GM10248 (cell line): ENCODE measurements around the gene TOPBP1.

ENCODE experiments used
- CTCF ChIA-PET: fragments of 300-600 bp; sonication (Branson Sonifier 250); formaldehyde crosslinking; extraction: SDS; loops from one replicate; lab custom pipeline; 2021; ENCODE audit warnings: antibody characterized with exemption; lab: Yijun Ruan, JAX
- POLR2A ChIA-PET: fragments of 350-650 bp; sonication (Branson Sonifier 250); formaldehyde crosslinking; extraction: SDS; loops from one replicate; lab custom pipeline; 2020; ENCODE audit warnings: antibody characterized with exemption; lab: Yijun Ruan, JAX
- DNase-seq: peaks from one replicate; pipeline ENCODE4 v3.0.0; 2012; ENCODE audit errors: extremely low spot score
- TF ChIP-seq, protein P1 (sequence below): IDR thresholded peaks from 2 replicates; pipeline ENCODE4 v1.5.1; 2012; ENCODE audit warnings: mild to moderate bottlenecking, low read depth; ENCODE audit errors: extremely low read depth, missing control alignments, control extremely low read depth

The TOPBP1 gene

DNA sequence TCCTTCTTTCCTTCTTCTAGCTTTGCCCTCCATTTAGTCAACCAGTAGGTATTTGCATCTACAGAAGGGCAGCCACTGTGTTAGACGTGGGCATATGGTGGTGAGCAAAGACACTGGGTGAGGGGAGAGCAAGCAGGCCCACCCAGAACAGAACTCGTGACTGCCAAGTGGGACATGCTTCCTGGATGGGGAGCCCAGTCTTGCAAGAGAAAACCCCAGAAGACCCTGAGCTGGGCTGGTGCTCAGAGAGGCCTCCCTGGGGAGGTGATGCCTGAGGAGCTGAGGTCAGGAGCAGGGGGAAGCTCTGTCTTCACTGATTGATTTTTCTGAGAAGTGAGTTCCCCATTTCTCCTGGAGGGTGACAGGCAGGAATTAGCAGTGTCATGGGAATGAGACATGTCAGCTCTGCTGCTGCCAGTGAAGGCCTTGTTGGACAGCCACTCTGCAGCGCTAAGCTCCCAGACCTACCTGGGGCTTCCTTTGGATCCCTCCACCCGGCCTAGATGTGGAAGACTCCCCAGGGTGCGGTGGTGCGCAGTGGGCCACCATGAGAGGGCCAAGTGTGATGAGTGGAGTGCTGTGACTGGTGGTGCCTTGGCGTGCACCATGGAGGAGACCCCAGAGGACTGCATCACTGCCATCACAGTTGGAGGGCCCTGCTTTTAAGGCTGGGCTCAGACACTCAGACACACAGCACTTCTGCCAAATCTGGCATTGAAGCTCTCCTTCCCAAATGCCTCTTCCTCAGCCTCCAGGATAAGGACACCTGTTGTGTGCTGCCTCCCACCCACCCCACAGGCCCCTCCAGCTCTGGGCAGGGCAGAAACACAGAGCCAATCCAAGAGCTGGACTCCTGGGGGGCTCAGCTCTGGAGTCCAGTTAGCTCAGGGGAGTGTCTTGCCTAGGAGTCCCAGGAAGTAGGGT, 40.0 kb upstream of the TOPBP1 start:
- CTCF ChIA-PET = interaction anchor here (1.5 kb wide), 1 partner anchor 10 kb away, joined by 3 read pairs; no protein-coding TSS in a partner anchor
- TF ChIP-seq, protein P1, sequence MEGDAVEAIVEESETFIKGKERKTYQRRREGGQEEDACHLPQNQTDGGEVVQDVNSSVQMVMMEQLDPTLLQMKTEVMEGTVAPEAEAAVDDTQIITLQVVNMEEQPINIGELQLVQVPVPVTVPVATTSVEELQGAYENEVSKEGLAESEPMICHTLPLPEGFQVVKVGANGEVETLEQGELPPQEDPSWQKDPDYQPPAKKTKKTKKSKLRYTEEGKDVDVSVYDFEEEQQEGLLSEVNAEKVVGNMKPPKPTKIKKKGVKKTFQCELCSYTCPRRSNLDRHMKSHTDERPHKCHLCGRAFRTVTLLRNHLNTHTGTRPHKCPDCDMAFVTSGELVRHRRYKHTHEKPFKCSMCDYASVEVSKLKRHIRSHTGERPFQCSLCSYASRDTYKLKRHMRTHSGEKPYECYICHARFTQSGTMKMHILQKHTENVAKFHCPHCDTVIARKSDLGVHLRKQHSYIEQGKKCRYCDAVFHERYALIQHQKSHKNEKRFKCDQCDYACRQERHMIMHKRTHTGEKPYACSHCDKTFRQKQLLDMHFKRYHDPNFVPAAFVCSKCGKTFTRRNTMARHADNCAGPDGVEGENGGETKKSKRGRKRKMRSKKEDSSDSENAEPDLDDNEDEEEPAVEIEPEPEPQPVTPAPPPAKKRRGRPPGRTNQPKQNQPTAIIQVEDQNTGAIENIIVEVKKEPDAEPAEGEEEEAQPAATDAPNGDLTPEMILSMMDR = no peak
- no peak for DNase-seq
- POLR2A ChIA-PET = no interaction called here

DNA sequence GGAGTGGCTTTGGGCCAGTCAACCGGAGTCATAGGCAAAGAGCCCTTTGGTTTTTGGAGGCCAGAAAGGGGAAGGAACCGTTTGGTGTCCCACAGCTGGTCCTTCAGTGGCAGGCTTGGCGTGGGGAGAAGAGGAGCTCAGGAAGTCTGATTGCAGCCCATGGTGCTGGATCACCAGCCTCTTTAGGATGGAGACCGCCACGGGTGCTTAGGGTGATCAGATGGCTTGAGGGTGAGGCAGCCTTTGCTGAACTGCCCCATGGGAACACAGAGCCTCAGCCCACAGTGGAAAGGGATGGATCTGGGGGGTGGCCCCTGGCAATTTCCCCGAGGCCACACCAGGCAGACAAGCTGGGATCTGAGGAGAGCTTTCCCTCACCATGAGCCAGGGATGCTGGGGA, 38.6 kb upstream of the TOPBP1 start:
- no peak for DNase-seq
- POLR2A ChIA-PET = no interaction called here
- CTCF ChIA-PET = interaction anchor here (1.0 to 1.5 kb wide), 2 partner anchors 10 to 11 kb away, joined by 3 read pairs; no protein-coding TSS in a partner anchor
- TF ChIP-seq, protein P1 = no peak

DNA sequence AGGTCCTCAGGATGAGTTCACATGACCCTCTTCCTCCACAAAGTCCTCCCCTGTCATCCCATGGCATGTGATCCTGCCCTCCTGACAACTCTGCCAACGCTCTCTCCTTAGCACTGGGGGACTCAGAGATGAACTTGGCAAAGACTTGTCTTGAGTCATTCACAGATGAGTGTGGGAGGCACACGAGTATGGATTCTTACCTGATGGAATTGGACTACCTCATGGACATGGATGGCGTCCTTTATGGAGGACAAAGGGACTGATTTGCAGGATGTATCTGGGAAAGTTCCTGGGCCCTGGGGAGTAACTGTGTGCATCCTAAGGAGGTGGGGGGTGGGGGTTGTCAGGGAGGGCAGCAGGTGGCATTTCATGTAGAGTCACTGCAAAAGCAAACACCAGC, 38.2 kb upstream of the TOPBP1 start:
- CTCF ChIA-PET = interaction anchor here (1.5 kb wide), 1 partner anchor 12 kb away, joined by 3 read pairs; no protein-coding TSS in a partner anchor
- POLR2A ChIA-PET = no interaction called here

DNA sequence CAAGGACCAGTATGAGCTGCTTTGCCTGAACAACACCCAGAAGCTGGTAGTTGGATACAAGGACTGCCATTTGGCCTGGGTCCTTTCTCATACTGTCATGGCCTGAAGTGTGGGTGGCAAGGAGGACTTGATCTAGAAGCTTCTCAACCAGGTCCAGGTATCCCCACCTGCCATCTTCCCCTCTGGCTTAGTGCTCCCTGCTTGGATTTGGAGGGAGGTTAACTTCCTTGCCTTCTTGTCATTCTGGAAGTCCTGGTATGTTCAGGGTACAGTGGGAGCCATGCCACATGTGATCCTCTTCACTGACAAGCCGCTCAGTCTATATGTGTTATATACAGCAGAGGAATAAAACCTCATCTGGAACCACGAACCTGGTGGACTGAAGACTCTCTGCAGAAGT, 37.7 kb upstream of the TOPBP1 start:
- CTCF ChIA-PET = no interaction called here
- POLR2A ChIA-PET = no interaction called here

More for the DNA sequence above, 38.2 kb upstream of the TOPBP1 start:
- DNase-seq = no peak
- TF ChIP-seq, protein P1 = no peak

DNA sequence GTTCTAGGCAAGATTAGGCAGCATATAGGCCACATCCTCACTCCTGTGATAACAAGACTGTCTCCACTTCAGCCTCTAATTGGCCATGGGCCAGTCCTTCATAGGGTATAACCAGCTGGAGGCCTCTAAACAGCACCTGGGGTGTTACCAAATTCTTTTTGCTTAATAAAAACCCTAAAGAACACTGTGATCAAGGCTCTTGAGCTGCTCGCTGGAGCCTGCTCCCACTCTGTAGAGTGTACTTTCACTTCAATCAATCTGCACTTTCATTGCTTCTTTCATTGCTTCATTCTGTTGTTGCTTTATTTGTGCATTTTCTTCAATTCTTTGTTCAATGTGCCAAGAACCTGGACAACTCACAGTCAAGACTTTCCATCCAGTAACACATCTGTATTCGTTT, 36.2 kb upstream of the TOPBP1 start:
- no peak for DNase-seq
- POLR2A ChIA-PET = no interaction called here
- TF ChIP-seq, protein P1 = no peak

More for the DNA sequence above, 37.7 kb upstream of the TOPBP1 start:
- TF ChIP-seq, protein P1 = no peak
- no peak for DNase-seq

DNA sequence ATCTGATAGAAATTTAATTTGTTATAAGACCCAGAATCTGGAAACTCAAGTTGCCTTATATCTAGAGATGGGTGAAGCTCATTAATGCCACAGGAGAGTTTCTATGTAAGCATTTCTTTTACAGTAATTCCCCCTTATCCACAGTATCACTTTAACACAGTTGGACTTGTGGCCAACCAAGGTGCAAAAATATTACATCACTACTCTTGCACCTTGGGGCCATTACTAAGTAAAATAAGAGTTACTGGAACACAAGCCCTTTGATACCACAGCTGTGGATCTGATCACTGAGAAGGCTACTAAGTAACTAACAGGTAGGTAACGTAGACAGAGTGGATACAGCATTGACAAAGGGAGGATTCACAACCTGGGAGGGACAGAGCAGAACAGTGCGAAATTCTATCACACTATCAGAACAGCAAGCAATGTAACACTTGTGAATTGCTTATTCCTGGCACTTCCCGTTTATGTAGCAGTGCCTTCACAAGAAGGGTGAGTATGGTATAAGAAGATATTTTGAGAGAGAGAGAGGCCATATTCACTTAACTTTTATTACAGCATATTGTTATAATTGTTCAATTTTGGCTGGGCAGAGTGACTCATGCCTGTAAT, 33.9 kb upstream of the TOPBP1 start:
- no peak for DNase-seq
- TF ChIP-seq, protein P1 = no peak
- CTCF ChIA-PET = no interaction called here
- POLR2A ChIA-PET = no interaction called here

More for the DNA sequence above, 36.2 kb upstream of the TOPBP1 start:
- CTCF ChIA-PET = no interaction called here
